Measurements from ENCODE around the gene PTGES. TPM values are rescaled to one million over a fixed set of nuclear protein-coding genes. Genes with fewer than 3 reads are reported as not detected.

Gene PTGES
- total RNA-seq, 1 experiment from 2014 or later, result 2.4 TPM

DNA sequence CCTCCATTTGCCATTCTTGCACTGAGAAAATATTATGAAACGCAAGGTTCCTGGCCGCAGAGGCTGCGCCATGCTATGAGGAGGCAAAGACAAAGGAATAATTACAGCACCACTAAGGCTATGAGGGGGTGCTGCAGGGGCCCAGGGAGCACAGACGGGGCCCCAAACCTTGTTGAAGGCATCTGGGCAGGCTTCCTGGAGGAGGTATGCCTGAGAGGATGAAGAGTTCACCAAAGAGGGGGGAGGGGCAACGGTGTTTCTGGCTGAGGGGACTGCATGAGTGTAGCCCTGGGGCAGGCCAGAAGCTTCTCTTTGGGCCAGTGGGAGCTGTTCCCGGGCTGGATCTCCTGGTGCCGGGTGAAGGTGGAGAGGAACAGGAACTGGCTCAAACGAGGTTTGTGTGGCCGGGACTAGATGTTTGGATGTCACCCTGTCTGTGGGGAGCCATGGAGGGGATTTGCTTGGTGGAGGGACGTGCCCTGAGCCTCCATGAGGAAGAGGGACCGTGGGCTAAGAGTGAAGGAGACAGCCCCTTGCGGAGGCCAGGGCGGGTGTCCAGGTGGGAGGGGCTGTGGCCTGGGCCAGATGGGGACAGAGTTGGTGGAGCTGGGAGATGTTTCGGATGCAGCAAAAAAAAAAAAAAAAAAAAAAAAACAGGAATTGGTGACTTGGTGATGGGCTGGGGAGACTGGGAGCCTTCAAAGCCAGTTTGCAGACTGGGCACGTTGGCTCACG is 28.2 kb downstream of the PTGES start:
- Histone ChIP-seq H3K27me3 (ENCODE audit: insufficient read depth, low read length) (no peaks in the 10 kb centered on the region), H2BK12ac (ENCODE audit: insufficient read length, low read depth, low read length) (no peak overlapping the region), H4K5ac (ENCODE audit: insufficient read length, low read depth, low read length) (no peak overlapping the region), H3K79me1 (ENCODE audit: insufficient read depth, low read depth, low read length, poor library complexity, severe bottlenecking) (no peaks in the 10 kb centered on the region), H2BK120ac (ENCODE audit: low read depth, low read length, poor library complexity, severe bottlenecking) (no peak overlapping the region), H3K23me2 (ENCODE audit: insufficient read length, low read depth, low read length, poor library complexity, severe bottlenecking) (no peaks in the 10 kb centered on the region), H2AK5ac (ENCODE audit: insufficient read length, low read length) (no peak overlapping the region), H3K56ac (ENCODE audit: insufficient read length, low read depth, low read length) (no peak overlapping the region), H3K27ac (ENCODE audit: insufficient read length, low read depth, low read length) (no peak overlapping the region), H3K9me3 (ENCODE audit: control insufficient read depth, low read depth, low read length) (no peaks in the 10 kb centered on the region), H3K9ac (ENCODE audit: extremely low read depth, insufficient read length, low read length) (no peak overlapping the region), H3K79me2 (ENCODE audit: insufficient read depth, low read length) (no peaks in the 10 kb centered on the region), H2BK15ac (ENCODE audit: low read depth, low read length) (no peak overlapping the region), H4K91ac (ENCODE audit: insufficient read length, low read depth, low read length) (no peak overlapping the region), H3K4me1 (ENCODE audit: insufficient read depth, low read length) (no peaks in the 10 kb centered on the region), H4K20me1 (ENCODE audit: control insufficient read depth, insufficient read depth, insufficient read length) (peaks cover 4% of the 10 kb centered on the region), H3K4ac (ENCODE audit: low read depth, low read length) (no peak overlapping the region), H2AFZ (ENCODE audit: low read length) (no peak overlapping the region), H4K8ac (replicated peaks; ENCODE audit: insufficient read length, low read depth, low read length) (no peak overlapping the region), H3T11ph (ENCODE audit: low read length) (no peak overlapping the region), H2BK5ac (ENCODE audit: insufficient read length, low read length) (no peak overlapping the region), H3K18ac (ENCODE audit: insufficient read length, low read depth, low read length) (no peak overlapping the region), H2BK20ac (ENCODE audit: low read depth, low read length, poor library complexity, severe bottlenecking) (no peak overlapping the region), H3K23ac (ENCODE audit: insufficient read length, low read depth, low read length) (no peak overlapping the region), H3K14ac (ENCODE audit: insufficient read depth, low read length) (no peak overlapping the region), H3K4me2 (ENCODE audit: insufficient read depth, insufficient read length, low read length) (no peak overlapping the region)
- H3K27ac Mint-ChIP-seq, result peak overlapping the region in 1 of 3 experiments; percentile 66; a peak in 2 of 7 replicates
- 0 out of 5 replicates have a peak overlapping the region, but pooled peaks of 1 of the 2 experiments have one; percentile 35 for H3K4me3 Mint-ChIP-seq
- H3K36me3 Mint-ChIP-seq (ENCODE audit: insufficient read depth in 1 of 3, low read depth in 3 of 3), result no peaks in the 10 kb centered on the region
- TF ChIP-seq, protein P1, sequence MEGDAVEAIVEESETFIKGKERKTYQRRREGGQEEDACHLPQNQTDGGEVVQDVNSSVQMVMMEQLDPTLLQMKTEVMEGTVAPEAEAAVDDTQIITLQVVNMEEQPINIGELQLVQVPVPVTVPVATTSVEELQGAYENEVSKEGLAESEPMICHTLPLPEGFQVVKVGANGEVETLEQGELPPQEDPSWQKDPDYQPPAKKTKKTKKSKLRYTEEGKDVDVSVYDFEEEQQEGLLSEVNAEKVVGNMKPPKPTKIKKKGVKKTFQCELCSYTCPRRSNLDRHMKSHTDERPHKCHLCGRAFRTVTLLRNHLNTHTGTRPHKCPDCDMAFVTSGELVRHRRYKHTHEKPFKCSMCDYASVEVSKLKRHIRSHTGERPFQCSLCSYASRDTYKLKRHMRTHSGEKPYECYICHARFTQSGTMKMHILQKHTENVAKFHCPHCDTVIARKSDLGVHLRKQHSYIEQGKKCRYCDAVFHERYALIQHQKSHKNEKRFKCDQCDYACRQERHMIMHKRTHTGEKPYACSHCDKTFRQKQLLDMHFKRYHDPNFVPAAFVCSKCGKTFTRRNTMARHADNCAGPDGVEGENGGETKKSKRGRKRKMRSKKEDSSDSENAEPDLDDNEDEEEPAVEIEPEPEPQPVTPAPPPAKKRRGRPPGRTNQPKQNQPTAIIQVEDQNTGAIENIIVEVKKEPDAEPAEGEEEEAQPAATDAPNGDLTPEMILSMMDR (conservative IDR thresholded peaks at IDR 0.05), result no peak
- H3K4me1 Mint-ChIP-seq, result peaks cover 7 to 17% of the 10 kb centered on the region in 2 experiments
- peaks cover 2% of the 10 kb centered on the region; the same call in 1 of the 2 replicates for H3K27me3 Mint-ChIP-seq (ENCODE audit: low read depth)
- DNase-seq, result peak; percentile 28
- H3K9me3 Mint-ChIP-seq, result no peaks in the 10 kb centered on the region
- WGBS (ENCODE audit: extremely low coverage, insufficient read length, low lambda C conversion rate), result no CpG with 5 or more reads among the region's 16 CpGs

Data from H9 (cell line).